ENCODE data around the gene ACE2.

The ACE2 gene

GRCh38 chrX:15525664-15526416 is 74.9 kb downstream of the ACE2 start:
- no peak for TF ChIP-seq FOXP2 (optimal IDR thresholded peaks at IDR 0.05; ENCODE audit: borderline replicate concordance, extremely low read depth, extremely low read length, insufficient read depth)
- no peak for TF ChIP-seq POLR2AphosphoS5 (IDR thresholded peaks at IDR 0.05; ENCODE audit: low read depth, low read length)
- no peak for TF ChIP-seq SIN3A (IDR thresholded peaks at IDR 0.05; ENCODE audit: borderline replicate concordance, insufficient read depth, low read length)
- no peak for TF ChIP-seq TAF1 (IDR thresholded peaks at IDR 0.05; ENCODE audit: borderline replicate concordance, insufficient read depth, low read length)
- no peak for TF ChIP-seq REST (IDR thresholded peaks at IDR 0.05; ENCODE audit: insufficient read depth in 1 of 2, low read depth in 2 of 2, low read length in 2 of 2)

GRCh38 chrX:15524417-15524816 is 76.3 kb downstream of the ACE2 start:
- no peak for TF ChIP-seq FOXP2 (optimal IDR thresholded peaks at IDR 0.05; ENCODE audit: borderline replicate concordance, extremely low read depth, extremely low read length, insufficient read depth)
- TF ChIP-seq REST (IDR thresholded peaks at IDR 0.05; ENCODE audit: insufficient read depth in 1 of 2, low read depth in 2 of 2, low read length in 2 of 2), result no peak
- no peak for TF ChIP-seq TAF1 (IDR thresholded peaks at IDR 0.05; ENCODE audit: borderline replicate concordance, insufficient read depth, low read length)
- no peak for TF ChIP-seq POLR2AphosphoS5 (IDR thresholded peaks at IDR 0.05; ENCODE audit: low read depth, low read length)

GRCh38 chrX:15523088-15523487 is 77.7 kb downstream of the ACE2 start:
- TF ChIP-seq TAF1 (IDR thresholded peaks at IDR 0.05; ENCODE audit: borderline replicate concordance, insufficient read depth, low read length) (no peak), SIN3A (IDR thresholded peaks at IDR 0.05; ENCODE audit: borderline replicate concordance, insufficient read depth, low read length) (no peak), REST (IDR thresholded peaks at IDR 0.05; ENCODE audit: insufficient read depth in 1 of 2, low read depth in 2 of 2, low read length in 2 of 2) (no peak), POLR2AphosphoS5 (IDR thresholded peaks at IDR 0.05; ENCODE audit: low read depth, low read length) (no peak), FOXP2 (optimal IDR thresholded peaks at IDR 0.05; ENCODE audit: borderline replicate concordance, extremely low read depth, extremely low read length, insufficient read depth) (no peak)

GRCh38 chrX:15522464-15522863 is 78.3 kb downstream of the ACE2 start:
- TF ChIP-seq FOXP2 (optimal IDR thresholded peaks at IDR 0.05; ENCODE audit: borderline replicate concordance, extremely low read depth, extremely low read length, insufficient read depth) (no peak), POLR2AphosphoS5 (IDR thresholded peaks at IDR 0.05; ENCODE audit: low read depth, low read length) (no peak), SIN3A (IDR thresholded peaks at IDR 0.05; ENCODE audit: borderline replicate concordance, insufficient read depth, low read length) (no peak), REST (IDR thresholded peaks at IDR 0.05; ENCODE audit: insufficient read depth in 1 of 2, low read depth in 2 of 2, low read length in 2 of 2) (no peak), TAF1 (IDR thresholded peaks at IDR 0.05; ENCODE audit: borderline replicate concordance, insufficient read depth, low read length) (no peak)
